Ishikawa (cell line): ENCODE data around the gene RNF149.

Experiments
- CEBPB ChIP-seq: IDR thresholded peaks from 2 replicates; pipeline ENCODE4 v1.6.1; 2012
- CREB1 ChIP-seq: IDR thresholded peaks from 2 replicates; pipeline ENCODE4 v1.6.1; 2012; ENCODE audit warnings: low read depth
- EP300 ChIP-seq: IDR thresholded peaks from 2 replicates; pipeline ENCODE4 v1.6.1; 2012; ENCODE audit warnings: borderline replicate concordance
- FOXM1 ChIP-seq: IDR thresholded peaks from 2 replicates; pipeline ENCODE4 v1.6.1; 2012; ENCODE audit warnings: low read depth, borderline replicate concordance
- RAD21 ChIP-seq: IDR thresholded peaks from 2 replicates; pipeline ENCODE4 v1.6.1; 2012; ENCODE audit warnings: low read depth
- TAF1 ChIP-seq: IDR thresholded peaks from 2 replicates; pipeline ENCODE4 v1.6.1; 2012; ENCODE audit warnings: low read depth, mild to moderate bottlenecking
- TEAD4 ChIP-seq: IDR thresholded peaks from 2 replicates; pipeline ENCODE4 v1.6.1; 2012
- YY1 ChIP-seq: IDR thresholded peaks from 2 replicates; pipeline ENCODE4 v1.6.1; 2012; ENCODE audit warnings: low read depth
- TF ChIP-seq, protein P1 (sequence below): IDR thresholded peaks from 2 replicates; pipeline ENCODE4 v1.6.1; 2012
- TF ChIP-seq, protein P2 (sequence below): IDR thresholded peaks from 2 replicates; pipeline ENCODE4 v1.6.1; 2012
- TF ChIP-seq, protein P3 (sequence below): IDR thresholded peaks from 2 replicates; pipeline ENCODE4 v1.6.1; 2012; ENCODE audit warnings: low read depth, mild to moderate bottlenecking

DNA sequence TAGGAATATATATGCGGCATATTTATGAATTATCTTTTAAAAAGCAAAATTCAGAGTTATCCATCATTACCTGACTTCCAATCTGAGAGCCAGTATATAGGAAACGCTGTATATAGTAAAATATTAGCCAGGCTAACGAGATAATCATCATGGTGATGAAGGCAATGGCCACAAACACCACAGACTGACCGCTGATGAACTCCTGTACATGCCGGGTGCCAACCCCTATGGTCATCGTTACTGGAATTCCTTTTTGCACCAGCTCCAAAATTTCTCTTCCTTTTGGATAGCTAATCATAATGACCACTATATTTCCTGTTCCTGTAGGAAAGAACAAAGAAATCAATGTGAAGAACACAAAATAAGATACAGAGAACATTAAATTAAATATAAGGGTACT is 13.6 kb downstream of the RNF149 start:
- TF ChIP-seq CREB1: no peak
- TF ChIP-seq RAD21: no peak
- TF ChIP-seq, protein P1, sequence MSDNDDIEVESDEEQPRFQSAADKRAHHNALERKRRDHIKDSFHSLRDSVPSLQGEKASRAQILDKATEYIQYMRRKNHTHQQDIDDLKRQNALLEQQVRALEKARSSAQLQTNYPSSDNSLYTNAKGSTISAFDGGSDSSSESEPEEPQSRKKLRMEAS: no peak
- no peak for TF ChIP-seq TAF1
- no peak for TF ChIP-seq TEAD4
- TF ChIP-seq, protein P2, sequence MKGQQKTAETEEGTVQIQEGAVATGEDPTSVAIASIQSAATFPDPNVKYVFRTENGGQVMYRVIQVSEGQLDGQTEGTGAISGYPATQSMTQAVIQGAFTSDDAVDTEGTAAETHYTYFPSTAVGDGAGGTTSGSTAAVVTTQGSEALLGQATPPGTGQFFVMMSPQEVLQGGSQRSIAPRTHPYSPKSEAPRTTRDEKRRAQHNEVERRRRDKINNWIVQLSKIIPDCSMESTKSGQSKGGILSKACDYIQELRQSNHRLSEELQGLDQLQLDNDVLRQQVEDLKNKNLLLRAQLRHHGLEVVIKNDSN: no peak
- no peak for TF ChIP-seq CEBPB
- TF ChIP-seq, protein P3, sequence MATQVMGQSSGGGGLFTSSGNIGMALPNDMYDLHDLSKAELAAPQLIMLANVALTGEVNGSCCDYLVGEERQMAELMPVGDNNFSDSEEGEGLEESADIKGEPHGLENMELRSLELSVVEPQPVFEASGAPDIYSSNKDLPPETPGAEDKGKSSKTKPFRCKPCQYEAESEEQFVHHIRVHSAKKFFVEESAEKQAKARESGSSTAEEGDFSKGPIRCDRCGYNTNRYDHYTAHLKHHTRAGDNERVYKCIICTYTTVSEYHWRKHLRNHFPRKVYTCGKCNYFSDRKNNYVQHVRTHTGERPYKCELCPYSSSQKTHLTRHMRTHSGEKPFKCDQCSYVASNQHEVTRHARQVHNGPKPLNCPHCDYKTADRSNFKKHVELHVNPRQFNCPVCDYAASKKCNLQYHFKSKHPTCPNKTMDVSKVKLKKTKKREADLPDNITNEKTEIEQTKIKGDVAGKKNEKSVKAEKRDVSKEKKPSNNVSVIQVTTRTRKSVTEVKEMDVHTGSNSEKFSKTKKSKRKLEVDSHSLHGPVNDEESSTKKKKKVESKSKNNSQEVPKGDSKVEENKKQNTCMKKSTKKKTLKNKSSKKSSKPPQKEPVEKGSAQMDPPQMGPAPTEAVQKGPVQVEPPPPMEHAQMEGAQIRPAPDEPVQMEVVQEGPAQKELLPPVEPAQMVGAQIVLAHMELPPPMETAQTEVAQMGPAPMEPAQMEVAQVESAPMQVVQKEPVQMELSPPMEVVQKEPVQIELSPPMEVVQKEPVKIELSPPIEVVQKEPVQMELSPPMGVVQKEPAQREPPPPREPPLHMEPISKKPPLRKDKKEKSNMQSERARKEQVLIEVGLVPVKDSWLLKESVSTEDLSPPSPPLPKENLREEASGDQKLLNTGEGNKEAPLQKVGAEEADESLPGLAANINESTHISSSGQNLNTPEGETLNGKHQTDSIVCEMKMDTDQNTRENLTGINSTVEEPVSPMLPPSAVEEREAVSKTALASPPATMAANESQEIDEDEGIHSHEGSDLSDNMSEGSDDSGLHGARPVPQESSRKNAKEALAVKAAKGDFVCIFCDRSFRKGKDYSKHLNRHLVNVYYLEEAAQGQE: no peak
- TF ChIP-seq YY1: no peak
- no peak for TF ChIP-seq EP300
- no peak for TF ChIP-seq FOXM1
